GM12878 (cell line): ENCODE measurements around the gene SSBP4. TPM values are rescaled to one million over a fixed set of nuclear protein-coding genes. Genes with fewer than 3 reads are reported as not detected.

Experiments used
- CEBPB ChIP-seq, 2 experiments: fragments of 150-350 bp in 1 of 2; IDR thresholded peaks; 2 replicates each; pipeline ENCODE4 v1.6.1; 2012 to 2014; ENCODE audit warnings: low read depth in 2 of 2, low read length in 2 of 2, borderline replicate concordance in 1 of 2, inconsistent platforms in 1 of 2
- EP300 ChIP-seq, 2 experiments: fragments of 150-350 bp in 1 of 2; IDR thresholded peaks; 2 replicates each; pipeline ENCODE4 v1.6.1; 2011 to 2012; ENCODE audit warnings: low read depth in 2 of 2, low read length in 2 of 2, borderline replicate concordance in 1 of 2, improper control_type of control experiment in 1 of 2, inconsistent platforms in 1 of 2; ENCODE audit not compliant: control insufficient read depth in 1 of 2
- EZH2 ChIP-seq: IDR thresholded peaks from 2 replicates; pipeline ENCODE4 v1.6.1; 2012; ENCODE audit warnings: low read depth, mild to moderate bottlenecking, control low read depth, inconsistent platforms, low read length, borderline replicate concordance; ENCODE audit not compliant: control insufficient read depth
- LARP7 ChIP-seq: fragments of 450-650 bp; IDR thresholded peaks from 2 replicates; pipeline ENCODE4 v1.6.1; 2017; ENCODE audit warnings: mild to moderate bottlenecking
- MYC ChIP-seq: IDR thresholded peaks from 2 replicates; pipeline ENCODE4 v1.6.1; 2011; ENCODE audit warnings: mild to moderate bottlenecking, low read length, moderate library complexity, inconsistent platforms; ENCODE audit not compliant: insufficient read depth, insufficient replicate concordance, insufficient read length, severe bottlenecking
- SP1 ChIP-seq: IDR thresholded peaks from one replicate; pipeline ENCODE4 v1.6.1; 2011; ENCODE audit warnings: low read depth, low read length
- polyA plus RNA-seq, 11 experiments: library from polyadenylated mRNA; depleted of rRNA in 4 of 11; unstranded in 6 of 11; stranded (reverse) in 5 of 11; fragments of >200 nt; fragmentation: Nextera tagmentation in 4 of 11; fragmentation: Illumina TruSeq in 1 of 11; extraction: Ambion mirVana in 4 of 11; extraction: Trizol in 1 of 11; gene quantifications; 1 replicate in 1 of 11; 2 replicates in 10 of 11; pipeline versions ENCODE4 v1.2.1 to v1.2.3, GENCODE V29; 2011 to 2016; ENCODE audit warnings: inconsistent platforms in 2 of 11, missing spikeins in 2 of 11, low read depth in 1 of 11
- total RNA-seq, 4 experiments: library from RNA; depleted of rRNA in 3 of 4; stranded (reverse); fragments of >200 nt in 3 of 4; fragmentation: Illumina TruSeq in 1 of 4; extraction: Trizol in 1 of 4; gene quantifications; 2 replicates each; pipeline versions ENCODE4 v1.2.1 to v1.2.3, GENCODE V29; 2013 to 2021
- TF ChIP-seq, protein P1 (sequence below): fragments of 150-350 bp; IDR thresholded peaks from 2 replicates; pipeline ENCODE4 v1.6.1; 2016; ENCODE audit warnings: low read depth, low read length
- TF ChIP-seq, protein P2 (sequence below): IDR thresholded peaks from 2 replicates; pipeline ENCODE4 v1.6.1; 2011; ENCODE audit warnings: low read depth, low read length, improper control_type of control experiment, borderline replicate concordance

SSBP4 gene
- total and polyA plus RNA-seq, 10 of the 15 experiments (the other 5 are each of a cell fraction or from before 2014, with no cell fraction given): 0.37 to 150 (median 38.9) TPM

DNA sequence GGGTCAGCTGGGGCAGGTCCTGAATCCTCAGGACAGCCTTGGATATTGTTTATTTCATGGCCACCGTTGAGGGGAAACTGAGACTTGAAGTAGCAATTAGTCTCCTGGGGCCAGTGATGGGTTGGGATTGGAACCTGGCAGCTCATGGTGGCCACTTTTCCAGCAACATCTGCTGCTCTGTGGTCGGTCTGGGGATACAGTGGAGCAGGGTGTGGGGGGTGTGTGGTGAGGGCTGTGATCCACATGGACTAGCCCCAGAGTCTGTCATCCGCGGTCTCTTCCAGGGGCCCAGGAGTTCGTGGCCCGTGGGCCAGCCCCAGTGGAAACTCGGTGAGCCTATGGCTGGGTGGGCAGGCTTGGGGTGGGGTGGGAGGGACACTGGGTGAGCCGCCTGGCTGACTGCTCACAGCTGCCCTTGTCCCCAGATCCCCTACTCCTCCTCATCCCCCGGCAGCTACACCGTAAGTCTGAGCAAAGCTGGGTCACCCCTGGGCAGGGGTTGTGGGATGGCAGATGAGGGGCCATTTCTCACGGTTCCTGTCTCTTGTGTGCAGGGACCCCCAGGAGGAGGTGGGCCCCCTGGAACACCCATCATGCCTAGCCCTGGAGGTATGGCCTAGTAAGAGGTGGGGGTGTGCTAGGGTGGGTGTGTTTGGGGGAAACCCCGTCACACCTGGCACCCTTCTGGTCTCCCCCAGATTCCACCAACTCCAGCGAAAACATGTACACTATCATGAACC is 13.2 kb downstream of the SSBP4 start (continued):
- no peak for TF ChIP-seq CEBPB (IDR thresholded peaks at IDR 0.05; ENCODE audit: borderline replicate concordance in 1 of 2, low read depth in 2 of 2, low read length in 2 of 2)
- no peak for TF ChIP-seq LARP7
- TF ChIP-seq, protein P1, sequence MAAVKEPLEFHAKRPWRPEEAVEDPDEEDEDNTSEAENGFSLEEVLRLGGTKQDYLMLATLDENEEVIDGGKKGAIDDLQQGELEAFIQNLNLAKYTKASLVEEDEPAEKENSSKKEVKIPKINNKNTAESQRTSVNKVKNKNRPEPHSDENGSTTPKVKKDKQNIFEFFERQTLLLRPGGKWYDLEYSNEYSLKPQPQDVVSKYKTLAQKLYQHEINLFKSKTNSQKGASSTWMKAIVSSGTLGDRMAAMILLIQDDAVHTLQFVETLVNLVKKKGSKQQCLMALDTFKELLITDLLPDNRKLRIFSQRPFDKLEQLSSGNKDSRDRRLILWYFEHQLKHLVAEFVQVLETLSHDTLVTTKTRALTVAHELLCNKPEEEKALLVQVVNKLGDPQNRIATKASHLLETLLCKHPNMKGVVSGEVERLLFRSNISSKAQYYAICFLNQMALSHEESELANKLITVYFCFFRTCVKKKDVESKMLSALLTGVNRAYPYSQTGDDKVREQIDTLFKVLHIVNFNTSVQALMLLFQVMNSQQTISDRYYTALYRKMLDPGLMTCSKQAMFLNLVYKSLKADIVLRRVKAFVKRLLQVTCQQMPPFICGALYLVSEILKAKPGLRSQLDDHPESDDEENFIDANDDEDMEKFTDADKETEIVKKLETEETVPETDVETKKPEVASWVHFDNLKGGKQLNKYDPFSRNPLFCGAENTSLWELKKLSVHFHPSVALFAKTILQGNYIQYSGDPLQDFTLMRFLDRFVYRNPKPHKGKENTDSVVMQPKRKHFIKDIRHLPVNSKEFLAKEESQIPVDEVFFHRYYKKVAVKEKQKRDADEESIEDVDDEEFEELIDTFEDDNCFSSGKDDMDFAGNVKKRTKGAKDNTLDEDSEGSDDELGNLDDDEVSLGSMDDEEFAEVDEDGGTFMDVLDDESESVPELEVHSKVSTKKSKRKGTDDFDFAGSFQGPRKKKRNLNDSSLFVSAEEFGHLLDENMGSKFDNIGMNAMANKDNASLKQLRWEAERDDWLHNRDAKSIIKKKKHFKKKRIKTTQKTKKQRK: no peak
- TF ChIP-seq SP1: no peak
- TF ChIP-seq EP300 (IDR thresholded peaks at IDR 0.05; ENCODE audit: borderline replicate concordance in 1 of 2, control insufficient read depth in 1 of 2, low read depth in 2 of 2, low read length in 2 of 2): no peak
- no peak for TF ChIP-seq MYC
- no peak for TF ChIP-seq EZH2
- TF ChIP-seq, protein P2, sequence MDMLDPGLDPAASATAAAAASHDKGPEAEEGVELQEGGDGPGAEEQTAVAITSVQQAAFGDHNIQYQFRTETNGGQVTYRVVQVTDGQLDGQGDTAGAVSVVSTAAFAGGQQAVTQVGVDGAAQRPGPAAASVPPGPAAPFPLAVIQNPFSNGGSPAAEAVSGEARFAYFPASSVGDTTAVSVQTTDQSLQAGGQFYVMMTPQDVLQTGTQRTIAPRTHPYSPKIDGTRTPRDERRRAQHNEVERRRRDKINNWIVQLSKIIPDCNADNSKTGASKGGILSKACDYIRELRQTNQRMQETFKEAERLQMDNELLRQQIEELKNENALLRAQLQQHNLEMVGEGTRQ: no peak
- TF ChIP-seq, all 136 proteins: peak for 0
